Activated naive CD4-positive, alpha-beta T cell treated with Interleukin-2 at 50 U/mL for 16 hours (primary cell): ENCODE data around the gene PPP6C.
A peak's percentile ranks its signal among the peaks of the same experiment; 100 is the strongest.
"Not testable (repeated sequence)": the region's sequence is repeated elsewhere in the genome, so short reads cannot be mapped to it uniquely, and the experiment has no call there.

ENCODE experiments used
- DNase-seq: peaks from one replicate; pipeline ENCODE4 v3.0.0-alpha.2; 2020

PPP6C gene

GRCh38 chr9:125140576-125140975 lies 49.0 kb downstream of the PPP6C start:
- no peak for DNase-seq

- no peak for DNase-seq
These were observed 52.4 kb downstream of the PPP6C start for GRCh38 chr9:125137200-125137599.

DNA sequence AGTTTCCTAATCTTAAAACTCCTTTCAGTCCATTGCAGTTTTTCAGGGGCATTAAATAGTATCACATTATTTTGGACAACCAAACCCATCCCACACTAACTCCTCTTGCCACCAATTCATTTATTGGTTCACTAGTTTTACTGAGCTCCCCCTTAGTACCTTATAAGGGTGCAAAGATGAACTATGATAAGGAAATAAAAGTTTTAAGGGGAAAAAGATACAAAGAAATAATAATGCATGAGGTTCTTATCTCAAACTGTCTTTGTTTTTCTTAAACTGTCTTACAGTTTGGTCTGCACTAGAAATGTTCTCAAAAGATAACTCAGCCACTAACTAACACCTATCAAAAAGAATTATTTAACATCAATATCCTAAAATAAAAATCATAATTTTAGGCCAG lies 54.6 kb downstream of the PPP6C start:
- DNase-seq, result no peak

DNA sequence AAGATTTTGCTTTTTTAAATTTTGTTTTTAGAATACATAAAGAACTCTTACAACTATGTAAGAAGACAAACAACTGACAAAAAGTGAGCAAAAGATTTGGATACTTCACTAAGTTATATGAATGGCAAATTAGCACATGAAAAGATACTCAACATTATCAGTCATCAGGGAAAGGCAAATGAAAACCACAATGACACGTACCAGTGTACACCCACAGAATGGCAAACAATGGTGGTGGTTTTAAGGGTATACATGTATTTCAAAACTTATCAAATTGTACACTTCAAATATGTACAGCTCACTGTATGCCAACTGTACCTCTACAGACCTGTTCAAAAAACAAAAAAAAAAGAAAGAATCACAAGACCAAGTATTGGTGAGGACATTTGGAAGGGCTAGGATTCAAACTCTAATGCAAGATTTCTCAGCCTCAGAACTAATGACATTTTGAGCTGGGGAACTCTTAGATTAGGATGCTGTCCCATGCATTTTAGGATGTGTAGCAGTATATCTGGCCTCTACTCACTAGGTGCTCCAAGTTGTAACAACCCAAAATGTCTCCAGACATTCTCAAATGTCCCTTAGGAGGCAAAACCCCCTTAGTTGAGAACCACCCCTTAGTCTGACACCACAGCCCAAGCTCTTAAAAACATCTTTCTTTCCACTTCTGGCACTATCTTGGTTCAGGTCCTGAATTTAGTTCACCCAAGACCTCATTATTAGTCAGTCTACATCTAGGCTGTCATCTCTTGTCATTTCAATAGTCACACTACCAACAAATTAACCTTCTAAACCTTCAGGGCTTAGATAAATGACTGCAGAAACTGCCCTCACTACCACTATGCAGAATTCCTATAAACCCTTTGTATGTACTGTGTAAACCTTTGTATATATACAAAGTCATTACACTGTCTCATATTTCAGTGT lies 55.9 kb downstream of the PPP6C start:
- no peak for DNase-seq

DNA sequence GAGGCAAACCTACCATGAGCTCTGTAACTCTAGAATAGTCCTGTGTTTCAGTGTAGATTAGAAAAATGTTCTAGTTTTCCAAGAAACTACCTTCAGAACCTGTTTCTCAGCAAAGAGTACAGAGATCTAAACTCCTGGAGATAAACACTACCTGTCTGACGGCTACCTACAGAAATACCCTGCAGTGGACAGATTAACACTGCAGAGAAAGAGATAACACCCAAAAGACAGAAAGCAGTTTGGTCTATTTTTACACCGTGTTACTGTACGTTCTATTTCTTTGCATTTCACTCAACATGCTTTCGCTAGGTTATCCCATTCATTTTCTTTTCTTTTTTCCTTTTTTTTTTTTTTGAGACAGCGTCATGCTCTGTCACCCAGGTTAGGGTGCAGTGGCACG lies 57.8 kb downstream of the PPP6C start:
- DNase-seq, result no peak

- DNase-seq, result peak; percentile 70
These were observed 63.4 kb downstream of the PPP6C start for GRCh38 chr9:125126019-125126746.

GRCh38 chr9:125125523-125125922 lies 64.1 kb downstream of the PPP6C start:
- no peak for DNase-seq

DNA sequence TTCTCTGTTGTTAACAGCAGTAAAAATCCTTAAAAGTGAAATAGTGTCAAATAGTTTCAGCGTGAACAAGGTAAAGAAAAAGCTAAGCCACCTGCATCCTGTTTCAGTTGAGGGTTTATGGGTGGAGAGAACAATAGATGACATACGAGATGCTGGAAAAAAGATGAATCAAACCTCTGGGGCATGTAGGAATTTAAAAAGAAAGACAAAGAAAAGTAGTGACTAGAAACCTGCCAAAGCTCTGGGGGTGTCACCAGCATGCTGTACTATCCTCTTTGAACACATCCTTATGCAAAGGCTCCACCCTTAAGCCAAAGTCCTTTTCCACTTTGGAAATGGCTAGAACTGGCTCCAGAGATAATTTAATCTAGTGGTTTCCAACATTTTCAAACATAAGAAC lies 68.5 kb downstream of the PPP6C start:
- DNase-seq, result no peak

- DNase-seq, result no peak
These were observed 69.8 kb downstream of the PPP6C start for GRCh38 chr9:125119643-125120286.

DNA sequence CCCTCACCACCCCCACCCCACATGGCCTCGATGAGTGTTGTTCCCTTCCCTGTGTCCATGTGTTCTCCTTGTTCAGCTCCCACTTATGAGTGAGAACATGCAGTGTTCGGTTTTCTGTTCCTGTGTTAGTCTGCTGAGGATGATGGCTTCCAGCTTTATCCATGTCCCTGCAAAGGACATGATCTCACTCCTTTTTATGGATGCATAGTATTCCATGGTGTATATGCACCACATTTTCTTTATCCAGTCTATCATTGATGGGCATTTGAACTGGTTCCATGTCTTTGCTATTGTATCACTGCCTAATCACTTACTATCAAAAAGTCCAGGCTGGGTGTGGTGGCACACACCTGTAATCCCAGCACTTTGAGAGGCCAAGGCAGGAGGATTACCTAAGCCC lies 70.9 kb downstream of the PPP6C start:
- DNase-seq, result not testable (repeated sequence)

DNA sequence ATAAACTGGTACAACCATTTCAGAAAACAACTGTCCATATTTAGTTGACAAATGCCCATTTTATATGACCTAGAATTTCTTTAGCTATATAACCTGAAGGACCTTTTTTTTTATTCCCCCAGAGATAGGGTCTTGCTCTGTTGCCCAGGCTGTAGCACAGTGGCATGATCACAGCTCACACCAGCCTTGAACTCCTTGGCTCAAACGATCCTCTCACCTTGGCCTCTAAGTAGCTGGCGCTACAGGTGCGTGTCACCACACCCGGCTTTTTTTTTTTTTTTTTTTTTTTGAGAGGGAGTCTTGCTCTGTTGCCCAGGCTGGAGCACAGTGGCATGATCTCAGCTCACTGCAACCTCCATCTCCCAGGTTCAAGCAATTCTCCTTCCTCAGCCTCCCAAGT lies 75.1 kb downstream of the PPP6C start:
- DNase-seq, result not testable (repeated sequence)

- DNase-seq, result no peak
These were observed 79.1 kb downstream of the PPP6C start for GRCh38 chr9:125110464-125110863.

- DNase-seq, result not testable (repeated sequence)
These were observed 81.1 kb downstream of the PPP6C start for GRCh38 chr9:125108541-125108940.

DNA sequence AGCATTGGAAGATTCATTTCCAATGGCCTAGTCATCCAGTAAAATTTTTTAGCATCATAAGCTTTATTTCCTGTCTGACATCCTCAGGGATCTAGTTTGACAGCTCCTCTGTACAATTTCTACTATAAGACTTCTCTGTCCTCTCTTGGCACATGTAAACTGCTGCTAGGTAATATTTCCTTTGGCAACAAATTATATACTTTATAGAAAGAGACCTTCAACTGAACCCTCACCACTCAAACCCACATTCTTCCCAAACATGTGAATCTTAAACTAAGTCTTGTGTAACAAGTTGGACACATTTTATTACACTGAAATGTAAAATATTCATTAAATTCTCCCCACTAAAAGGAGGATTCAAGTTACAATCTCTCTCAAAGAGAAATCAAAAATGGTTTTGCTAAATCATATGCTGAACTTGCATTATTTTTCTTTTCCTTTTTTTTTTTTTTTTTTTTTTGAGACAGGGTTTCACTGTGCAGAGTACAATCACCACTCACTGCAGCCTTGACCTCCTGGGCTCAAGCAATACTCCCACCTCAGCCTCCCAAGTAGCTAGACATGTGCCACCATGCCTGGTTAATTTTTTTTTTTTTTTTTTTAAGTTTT lies 83.2 kb downstream of the PPP6C start:
- DNase-seq, result no peak

GRCh38 chr9:125103770-125104460 lies 85.7 kb downstream of the PPP6C start:
- DNase-seq, result no peak

GRCh38 chr9:125103021-125103420 lies 86.6 kb downstream of the PPP6C start:
- no peak for DNase-seq

GRCh38 chr9:125100822-125101221 lies 88.8 kb downstream of the PPP6C start:
- DNase-seq, result no peak

DNA sequence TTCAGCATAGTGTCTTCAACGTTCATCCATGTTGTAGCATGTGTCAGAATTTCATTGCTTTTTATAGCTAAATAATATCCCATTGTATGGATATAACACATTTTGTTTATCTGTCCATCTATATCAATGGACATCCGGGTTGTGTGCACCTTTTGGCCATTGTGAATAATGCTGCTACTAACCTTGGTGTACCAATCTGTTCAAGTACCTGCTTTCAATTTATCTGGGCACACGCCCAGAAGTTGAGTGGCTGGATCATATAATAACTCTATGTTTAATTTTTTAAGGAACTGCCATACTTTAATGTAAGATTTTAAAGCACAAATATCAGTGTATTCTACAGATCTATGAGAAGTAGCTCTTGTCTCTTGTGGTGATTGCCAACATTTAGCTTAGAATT lies 89.8 kb downstream of the PPP6C start:
- no peak for DNase-seq
